Vagina (tissue), 2 donors: Measurements from ENCODE around the gene PBX4. TPM values are rescaled to one million over a fixed set of nuclear protein-coding genes. Genes with fewer than 3 reads are reported as not detected.

Experiments used
- DNase-seq, 2 donors: peaks; one replicate each; pipeline ENCODE4 v3.0.0-alpha.2; 2017; ENCODE audit errors: extremely low spot score in 2 of 2
- H3K27ac ChIP-seq: fragments of 200-600 bp; sonication (generic); one replicate; pipeline ENCODE4 v1.5.1; 2019
- H3K27me3 ChIP-seq: fragments of 200-600 bp; sonication (generic); one replicate; pipeline ENCODE4 v1.5.1; 2019
- H3K36me3 ChIP-seq, 2 donors: fragments of 200-600 bp; sonication (generic); one replicate each; pipeline ENCODE4 v1.5.1; 2017 to 2019
- H3K4me1 ChIP-seq: fragments of 200-600 bp; sonication (generic); one replicate; pipeline ENCODE4 v1.5.1; 2019
- H3K4me3 ChIP-seq, 2 donors: fragments of 200-600 bp; sonication (generic); 1 replicate in 1 of 2; 2 replicates in 1 of 2; pipeline ENCODE4 v1.5.1; 2016 to 2019
- H3K9me3 ChIP-seq: fragments of 200-600 bp; sonication (generic); one replicate; pipeline ENCODE4 v1.5.1; 2019
- POLR2A ChIP-seq, 2 donors: fragments of 450-650 bp; IDR thresholded peaks; one replicate each; pipeline ENCODE4 v1.6.1; 2017; ENCODE audit warnings: antibody characterized with exemption in 2 of 2, mild to moderate bottlenecking in 2 of 2, moderate library complexity in 2 of 2
- POLR2AphosphoS5 ChIP-seq, 2 donors: sonication (generic); formaldehyde crosslinking; IDR thresholded peaks; one replicate each; pipeline ENCODE4 v1.9.0; 2017; ENCODE audit warnings: antibody characterized with exemption in 2 of 2, mild to moderate bottlenecking in 2 of 2, low read depth in 1 of 2; ENCODE audit not compliant: insufficient read depth in 1 of 2
- intact Hi-C: fragments of 100-400 bp; cut with DNase I; formaldehyde crosslinking; loops from one replicate; pipeline ENCODE4 v1.15.1; 2023
- total RNA-seq: library from RNA; depleted of rRNA; stranded (reverse); fragments of >200 nt; gene quantifications from one replicate; pipeline ENCODE4 v1.2.3, GENCODE V29; 2016
- TF ChIP-seq, protein P1 (sequence below), 3 experiments: fragments of 450-650 bp in 2 of 3; fragments of 200-600 bp in 1 of 3; sonication (generic) in 1 of 3; IDR thresholded peaks; one replicate each; pipeline ENCODE4 v1.5.1; 2017 to 2019; ENCODE audit warnings: antibody characterized with exemption in 3 of 3, mild to moderate bottlenecking in 2 of 3, moderate library complexity in 2 of 3

Gene PBX4
- total RNA-seq, 1 donor from 2014 or later: 5.2 TPM

DNA sequence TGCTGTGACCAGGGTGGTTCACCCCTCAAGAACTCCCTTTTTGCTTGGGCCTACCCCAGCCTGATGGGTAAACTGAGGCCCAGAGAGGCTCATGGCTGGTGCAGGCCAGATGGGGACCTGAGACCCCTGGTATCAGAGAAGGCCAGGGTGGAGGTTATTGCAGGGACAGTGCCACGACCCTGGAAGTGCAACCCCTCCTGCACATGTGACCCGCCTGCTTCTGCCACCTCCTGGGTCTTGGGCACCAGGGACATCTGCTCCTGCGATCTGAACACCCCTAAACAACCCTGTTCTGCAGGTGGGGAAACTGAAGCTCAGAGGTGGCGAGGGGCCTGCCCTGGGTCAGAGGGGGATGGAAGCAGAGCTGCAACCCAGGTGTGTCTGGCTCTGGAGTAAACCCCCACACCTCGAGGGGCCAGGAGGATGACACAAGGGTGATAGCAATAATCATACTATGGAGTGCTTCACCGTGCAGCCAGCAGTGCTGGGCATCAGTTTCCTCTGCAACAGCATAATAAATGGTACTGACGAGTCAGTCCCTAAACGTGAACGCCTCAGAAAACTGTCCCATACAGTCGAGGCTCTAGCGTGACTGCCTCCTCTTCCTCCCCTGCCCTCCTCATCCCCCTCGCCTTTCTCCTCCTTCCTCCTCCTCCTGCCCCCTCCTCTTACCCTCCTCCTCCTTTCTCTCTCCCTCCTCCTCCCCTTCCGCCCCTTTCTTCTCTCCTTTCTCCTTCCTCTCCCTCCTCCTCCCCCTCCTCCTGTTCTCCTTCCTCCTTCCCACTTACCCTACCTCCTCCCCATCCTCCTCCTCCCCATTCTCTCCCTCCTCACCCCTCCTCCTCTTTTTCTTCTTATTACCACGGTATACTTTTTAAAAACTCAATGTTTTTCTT is 85.4 kb downstream of the PBX4 start:
- DNase-seq: no peak
- Histone ChIP-seq H3K4me1 (peaks cover 20% of the 10 kb centered on the region), H3K9me3 (no peaks in the 10 kb centered on the region), H3K4me3 (no peak overlapping the region), H3K27ac (no peak overlapping the region), H3K36me3 (no peaks in the 10 kb centered on the region), H3K27me3 (no peaks in the 10 kb centered on the region)
- intact Hi-C loops: loop anchor here (5.0 to 10.0 kb wide), 2 partner anchors 109 to 742 kb away; partner anchors contain the start of gene GMIP
- no peak for TF ChIP-seq POLR2A (IDR thresholded peaks at IDR 0.05)
- TF ChIP-seq, protein P1, sequence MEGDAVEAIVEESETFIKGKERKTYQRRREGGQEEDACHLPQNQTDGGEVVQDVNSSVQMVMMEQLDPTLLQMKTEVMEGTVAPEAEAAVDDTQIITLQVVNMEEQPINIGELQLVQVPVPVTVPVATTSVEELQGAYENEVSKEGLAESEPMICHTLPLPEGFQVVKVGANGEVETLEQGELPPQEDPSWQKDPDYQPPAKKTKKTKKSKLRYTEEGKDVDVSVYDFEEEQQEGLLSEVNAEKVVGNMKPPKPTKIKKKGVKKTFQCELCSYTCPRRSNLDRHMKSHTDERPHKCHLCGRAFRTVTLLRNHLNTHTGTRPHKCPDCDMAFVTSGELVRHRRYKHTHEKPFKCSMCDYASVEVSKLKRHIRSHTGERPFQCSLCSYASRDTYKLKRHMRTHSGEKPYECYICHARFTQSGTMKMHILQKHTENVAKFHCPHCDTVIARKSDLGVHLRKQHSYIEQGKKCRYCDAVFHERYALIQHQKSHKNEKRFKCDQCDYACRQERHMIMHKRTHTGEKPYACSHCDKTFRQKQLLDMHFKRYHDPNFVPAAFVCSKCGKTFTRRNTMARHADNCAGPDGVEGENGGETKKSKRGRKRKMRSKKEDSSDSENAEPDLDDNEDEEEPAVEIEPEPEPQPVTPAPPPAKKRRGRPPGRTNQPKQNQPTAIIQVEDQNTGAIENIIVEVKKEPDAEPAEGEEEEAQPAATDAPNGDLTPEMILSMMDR (IDR thresholded peaks at IDR 0.05): no peak
- no peak for TF ChIP-seq POLR2AphosphoS5 (IDR thresholded peaks at IDR 0.05; ENCODE audit: insufficient read depth in 1 of 2, low read depth in 1 of 2)

DNA sequence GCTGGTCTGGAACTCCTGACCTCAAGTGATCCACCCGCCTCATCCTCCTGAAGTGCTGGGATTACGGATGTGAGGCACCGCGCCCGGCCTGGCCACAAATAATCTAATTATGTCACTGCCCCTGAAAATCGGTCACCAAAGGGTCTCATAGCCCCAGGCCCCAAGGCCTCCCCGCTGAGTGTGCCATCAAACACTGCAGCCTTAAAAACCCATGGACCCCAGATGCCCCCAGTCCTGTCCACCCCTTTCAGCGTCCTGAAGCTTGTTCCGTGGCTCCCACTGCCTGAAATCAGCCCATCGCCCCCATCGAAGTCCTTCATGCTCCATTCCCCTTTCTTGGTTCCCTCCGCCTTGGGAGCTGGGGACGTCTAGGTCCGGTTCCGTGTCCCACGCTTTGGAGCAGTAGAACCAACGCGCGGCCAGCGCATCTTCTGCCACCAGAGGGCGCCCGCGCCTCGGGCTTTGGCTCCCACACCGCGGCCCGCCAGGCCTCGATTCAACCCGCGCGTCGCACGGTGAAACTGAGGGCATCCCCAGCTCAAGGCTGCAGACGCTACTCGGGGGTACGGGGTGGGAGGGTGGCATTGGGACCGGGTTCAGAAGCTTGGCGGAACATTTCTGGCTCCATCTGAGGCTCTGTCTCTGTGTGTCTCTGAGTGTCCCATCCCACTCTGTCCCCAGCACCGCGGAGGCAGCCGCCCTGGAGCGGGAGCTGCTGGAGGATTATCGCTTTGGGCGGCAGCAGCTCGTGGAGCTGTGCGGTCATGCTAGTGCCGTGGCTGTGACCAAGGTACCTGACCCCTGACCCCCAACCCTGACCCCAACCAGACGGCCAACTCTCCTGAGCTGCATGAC is 86.3 kb downstream of the PBX4 start:
- no peaks in the 10 kb centered on the region for H3K9me3 ChIP-seq
- H3K36me3 ChIP-seq: peaks cover 0 to 9% of the 10 kb centered on the region in 2 donors
- no peak for DNase-seq
- no peaks in the 10 kb centered on the region for H3K27me3 ChIP-seq
- H3K4me3 ChIP-seq: no peak overlapping the region
- TF ChIP-seq, protein P1 (IDR thresholded peaks at IDR 0.05): peak; percentile 81 to 91 (median 85)
- TF ChIP-seq POLR2AphosphoS5 (IDR thresholded peaks at IDR 0.05; ENCODE audit: insufficient read depth in 1 of 2, low read depth in 1 of 2): peak in 1 of 2 donors; percentile 15
- no peak for TF ChIP-seq POLR2A (IDR thresholded peaks at IDR 0.05)
- H3K27ac ChIP-seq: no peak overlapping the region
- intact Hi-C loops: loop anchor here (5.0 to 10.0 kb wide), 2 partner anchors 110 to 743 kb away; partner anchors contain the start of gene GMIP
- peaks cover 17% of the 10 kb centered on the region for H3K4me1 ChIP-seq

DNA sequence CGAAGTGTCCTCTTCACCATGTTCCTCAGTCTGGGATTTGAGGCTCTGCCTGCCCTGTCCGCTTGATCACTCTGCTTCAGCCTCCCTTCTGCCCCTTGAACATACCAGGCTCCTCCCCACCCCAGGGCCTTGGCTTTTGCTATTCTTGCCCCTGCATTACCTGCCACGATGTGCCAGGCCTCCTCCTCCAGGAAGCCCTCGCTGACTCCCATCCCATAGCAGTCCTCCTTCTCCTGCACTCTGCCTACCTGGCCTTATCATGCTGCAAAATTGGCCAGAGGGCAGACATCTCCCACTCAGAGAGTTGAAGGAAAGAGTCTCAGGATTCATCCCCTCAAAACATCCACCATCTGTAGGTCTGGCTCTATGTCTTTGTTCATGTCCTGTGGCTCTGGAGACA is 87.6 kb downstream of the PBX4 start:
- H3K27me3 ChIP-seq: no peaks in the 10 kb centered on the region
- intact Hi-C loops: loop anchor here (5.0 to 10.0 kb wide), 2 partner anchors 111 to 744 kb away; partner anchors contain the start of gene GMIP
- no peak for DNase-seq

DNA sequence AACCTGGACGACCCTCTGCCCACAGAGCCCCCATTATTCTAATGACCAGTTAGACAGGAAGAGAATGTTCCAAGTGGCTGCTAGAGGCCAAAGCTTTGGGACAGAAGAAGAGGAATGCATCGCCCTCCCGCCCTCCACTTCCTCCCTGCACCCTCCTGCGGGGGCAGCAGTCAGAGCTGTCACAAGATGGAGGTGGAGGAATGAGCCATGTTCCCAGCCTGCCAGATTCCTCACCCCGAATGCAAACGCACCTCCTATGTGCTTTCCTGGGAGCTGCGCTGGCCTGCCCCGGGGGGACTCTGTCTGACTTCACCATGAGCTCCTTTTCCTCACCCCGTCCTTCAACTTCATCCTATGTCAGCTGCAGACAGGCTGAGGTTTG is 88.1 kb downstream of the PBX4 start:
- TF ChIP-seq, protein P1 (IDR thresholded peaks at IDR 0.05): no peak
- TF ChIP-seq POLR2A (IDR thresholded peaks at IDR 0.05): no peak
- no peak for TF ChIP-seq POLR2AphosphoS5 (IDR thresholded peaks at IDR 0.05; ENCODE audit: insufficient read depth in 1 of 2, low read depth in 1 of 2)
- intact Hi-C loops: loop anchor here (5.0 to 10.0 kb wide), 2 partner anchors 112 to 744 kb away; partner anchors contain the start of gene GMIP

More for the DNA sequence above, 87.6 kb downstream of the PBX4 start:
- TF ChIP-seq POLR2AphosphoS5 (IDR thresholded peaks at IDR 0.05; ENCODE audit: insufficient read depth in 1 of 2, low read depth in 1 of 2): no peak
- TF ChIP-seq, protein P1 (IDR thresholded peaks at IDR 0.05): no peak
- TF ChIP-seq POLR2A (IDR thresholded peaks at IDR 0.05): no peak
- peaks cover 0 to 19% of the 10 kb centered on the region in 2 donors for H3K36me3 ChIP-seq
- H3K4me1 ChIP-seq: peaks cover 17% of the 10 kb centered on the region
- no peaks in the 10 kb centered on the region for H3K9me3 ChIP-seq
- no peak overlapping the region for H3K4me3 ChIP-seq
- H3K27ac ChIP-seq: no peak overlapping the region

More for the DNA sequence above, 88.1 kb downstream of the PBX4 start:
- no peak overlapping the region for H3K4me3 ChIP-seq
- H3K4me1 ChIP-seq: peaks cover 17% of the 10 kb centered on the region
- no peak overlapping the region for H3K27ac ChIP-seq
- H3K36me3 ChIP-seq: peaks cover 0 to 19% of the 10 kb centered on the region in 2 donors
- H3K9me3 ChIP-seq: no peaks in the 10 kb centered on the region
- DNase-seq: no peak
- H3K27me3 ChIP-seq: no peaks in the 10 kb centered on the region
